IPS DF 4.7 (cell line): ENCODE results near the gene NALCN.
"Not testable (repeated sequence)": the region's sequence is repeated elsewhere in the genome, so short reads cannot be mapped to it uniquely, and the experiment has no call there.

Experiments used
- DNase-seq: peaks from one replicate; pipeline ENCODE4 v3.0.0-alpha.2; 2013; ENCODE audit warnings: low spot score; ENCODE audit errors: extremely low read depth

Gene NALCN

DNA sequence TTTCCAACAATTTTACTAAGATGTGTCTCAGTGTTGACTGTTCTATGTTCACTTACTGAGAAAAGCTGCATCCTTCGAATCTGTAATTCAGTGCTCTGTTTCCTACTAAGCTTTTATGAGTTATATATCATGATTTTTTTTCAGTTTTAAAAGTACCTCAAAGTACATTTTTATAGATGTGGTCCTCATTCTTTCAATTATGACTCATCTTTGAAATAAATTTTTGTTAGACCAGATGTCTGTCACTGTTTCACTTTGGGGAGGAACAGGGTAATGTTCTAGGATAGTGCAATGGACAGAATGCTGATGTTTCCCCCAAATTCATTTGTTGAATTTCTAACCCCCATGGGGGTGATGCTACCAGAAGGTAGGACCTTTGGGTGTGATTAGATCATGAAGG, 74.8 kb downstream of the NALCN start:
- no peak for DNase-seq

DNA sequence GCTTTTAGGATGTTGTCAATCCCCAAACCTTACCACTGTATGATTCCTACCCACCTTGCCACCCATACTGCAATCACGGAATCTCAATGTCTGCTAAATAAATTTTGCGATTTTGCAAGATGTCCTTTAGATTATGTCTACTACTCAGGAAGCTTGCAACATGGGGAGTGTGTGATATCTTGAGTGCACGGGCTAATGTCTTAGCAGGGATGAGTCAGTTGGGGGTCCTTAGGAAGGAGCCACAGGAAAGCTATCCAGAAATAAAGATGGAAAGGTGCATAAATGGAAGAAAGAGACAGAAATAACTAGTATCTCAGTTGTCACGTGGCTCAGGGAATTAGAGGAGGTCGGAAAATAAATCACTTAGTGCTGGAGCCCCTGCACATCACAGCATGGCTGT, 77.1 kb downstream of the NALCN start:
- no peak for DNase-seq

DNA sequence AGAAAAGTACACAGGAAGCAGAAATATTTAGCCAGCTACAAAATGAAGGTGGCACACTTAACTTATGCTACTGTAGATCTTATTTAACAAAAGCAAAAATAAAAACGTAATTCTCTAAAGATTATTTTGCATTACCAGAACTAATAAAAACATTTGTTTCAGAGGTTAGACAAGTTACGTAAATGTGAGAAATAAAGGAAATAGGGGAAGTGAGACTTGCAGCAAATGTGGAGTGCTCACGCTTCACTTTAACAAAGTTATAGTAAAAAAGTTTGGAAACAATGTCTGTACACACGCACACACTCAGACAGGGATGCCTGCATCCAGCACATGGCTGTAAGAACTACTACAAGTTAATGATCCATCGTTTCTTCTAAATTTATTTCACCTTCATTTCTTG, 83.7 kb downstream of the NALCN start:
- no peak for DNase-seq

DNA sequence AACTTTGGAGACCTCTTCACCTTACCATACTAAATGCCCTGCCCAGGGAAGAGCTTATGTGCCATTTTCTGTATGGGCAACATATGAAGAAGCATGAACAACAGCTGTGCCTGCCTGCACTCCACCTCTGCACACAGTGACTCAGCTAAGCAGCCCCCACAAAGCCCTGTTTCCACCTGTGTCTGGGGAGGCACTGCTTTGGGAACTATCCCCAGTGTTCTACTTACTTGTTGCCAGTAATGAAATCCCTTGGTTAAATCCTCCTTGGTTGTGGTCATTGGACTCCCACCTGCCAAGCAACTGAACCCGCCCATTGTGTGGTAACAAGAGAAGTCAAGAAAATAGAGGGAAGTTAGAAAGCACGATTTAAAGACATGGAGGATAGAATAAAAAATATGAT, 84.6 kb downstream of the NALCN start:
- DNase-seq, result no peak

DNA sequence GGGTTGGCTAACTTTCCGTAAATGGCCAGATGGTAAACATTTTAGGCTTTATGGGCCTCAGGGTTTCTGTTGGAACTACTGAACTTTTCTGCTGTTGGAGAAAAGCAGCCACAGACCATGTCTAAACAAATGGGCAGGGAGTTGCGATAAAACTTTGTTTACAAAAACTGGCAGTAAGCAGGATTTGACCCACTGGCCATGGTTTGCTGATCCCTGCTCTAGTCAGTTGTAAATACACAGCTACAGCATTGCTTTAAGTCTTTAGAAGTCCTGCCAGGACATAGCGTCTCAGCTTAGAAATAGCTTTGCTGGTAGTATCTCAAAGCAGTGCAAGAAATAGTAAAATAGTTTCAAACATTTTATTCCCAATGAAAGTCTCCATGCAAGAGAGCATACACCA, 88.4 kb downstream of the NALCN start:
- DNase-seq, result no peak

DNA sequence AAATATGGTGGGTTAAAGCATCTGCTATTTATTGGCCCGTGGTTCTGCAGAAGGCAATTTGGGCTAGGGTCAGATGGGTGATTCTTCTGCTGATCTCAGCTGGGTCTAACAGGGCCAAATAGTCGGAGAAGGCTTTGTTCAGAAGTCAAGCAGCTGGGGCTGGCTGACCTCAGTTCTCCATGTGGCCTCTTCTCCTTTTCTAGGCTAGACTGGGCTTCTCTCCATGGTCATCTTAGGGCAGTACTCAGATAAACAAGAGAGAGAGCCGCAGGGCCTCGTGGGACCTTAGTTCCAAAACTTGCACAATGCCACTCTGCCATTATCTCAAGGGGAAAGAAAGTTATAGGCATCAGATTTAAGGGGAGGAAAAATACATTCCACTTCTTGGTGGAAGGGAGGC, 89.6 kb downstream of the NALCN start:
- no peak for DNase-seq

DNA sequence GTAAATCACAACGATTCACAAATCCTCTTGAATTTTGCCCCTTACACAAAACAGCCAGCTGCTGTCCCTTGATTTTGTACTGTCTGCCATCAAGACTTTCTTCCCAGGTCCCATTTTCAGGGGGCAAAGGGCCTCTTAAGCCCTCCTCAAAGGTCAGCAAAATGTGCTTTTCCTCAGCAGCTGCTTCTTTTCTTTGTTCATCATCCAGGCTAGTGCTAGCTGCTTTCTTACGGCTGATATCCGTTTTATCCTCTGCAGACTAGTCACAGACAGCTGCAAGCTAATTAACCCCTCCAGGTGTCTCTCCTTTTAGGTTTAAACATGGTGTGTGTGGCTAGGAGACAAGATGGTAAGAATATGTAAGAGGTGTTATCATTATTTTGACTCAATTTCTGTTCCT, 90.9 kb downstream of the NALCN start:
- no peak for DNase-seq

DNA sequence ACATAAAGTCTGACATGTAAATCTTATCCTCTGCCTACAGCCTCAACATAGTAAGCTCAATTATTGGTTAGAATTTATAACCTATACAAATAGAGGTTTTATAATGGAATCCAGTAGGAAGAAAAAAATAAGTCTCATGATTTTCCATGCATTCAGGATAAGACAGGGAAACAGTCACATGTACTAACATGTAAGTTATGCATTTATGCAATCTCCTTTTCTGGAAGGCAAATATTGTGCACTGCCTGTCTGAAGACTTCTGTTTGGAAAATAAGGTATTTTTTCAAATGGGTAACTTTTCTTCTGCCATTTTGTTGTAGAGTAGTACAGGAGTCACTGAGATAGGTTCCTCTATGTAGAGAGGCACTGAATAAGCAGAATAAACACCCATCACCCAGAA, 92.7 kb downstream of the NALCN start:
- no peak for DNase-seq

DNA sequence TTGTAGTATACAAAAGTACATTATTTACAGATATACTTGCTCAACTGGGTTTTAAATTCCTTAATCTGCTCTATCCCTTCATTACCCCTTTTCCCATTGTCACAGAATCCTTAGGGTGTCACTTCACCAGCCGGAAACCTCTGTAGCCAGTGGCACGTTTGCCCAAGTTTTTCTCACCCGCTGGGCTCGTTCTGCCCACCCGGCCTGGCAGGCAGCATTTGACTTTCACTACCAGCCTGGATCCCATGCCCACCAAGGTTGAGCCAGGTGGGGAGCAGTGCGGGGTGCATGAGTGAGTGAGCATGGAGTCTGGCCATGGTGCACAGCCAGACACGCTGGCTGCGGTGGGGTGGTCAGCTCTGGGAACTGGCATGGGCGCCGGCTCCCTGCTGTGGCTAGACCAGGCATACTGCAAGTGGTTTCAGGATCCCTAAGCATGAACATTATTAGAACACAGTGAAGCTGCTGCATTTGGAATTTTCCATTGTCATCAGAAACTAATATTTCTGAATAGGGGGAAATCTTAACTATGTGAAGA, 98.3 kb downstream of the NALCN start:
- no peak for DNase-seq

DNA sequence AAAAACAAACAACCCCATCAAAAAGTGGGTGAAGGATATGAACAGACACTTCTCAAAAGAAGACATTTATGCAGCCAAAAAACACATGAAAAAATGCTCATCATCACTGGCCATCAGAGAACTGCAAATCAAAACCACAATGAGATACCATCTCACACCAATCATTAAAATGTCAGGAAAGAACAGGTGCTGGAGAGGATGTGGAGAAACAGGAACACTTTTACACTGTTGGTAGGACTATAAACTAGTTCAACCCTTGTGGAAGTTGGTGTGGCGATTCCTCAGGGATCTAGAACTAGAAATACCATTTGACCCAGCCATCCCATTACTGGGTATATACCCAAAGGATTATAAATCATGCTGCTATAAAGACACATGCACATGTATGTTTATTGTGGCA, 102.8 kb downstream of the NALCN start:
- DNase-seq, result not testable (repeated sequence)

DNA sequence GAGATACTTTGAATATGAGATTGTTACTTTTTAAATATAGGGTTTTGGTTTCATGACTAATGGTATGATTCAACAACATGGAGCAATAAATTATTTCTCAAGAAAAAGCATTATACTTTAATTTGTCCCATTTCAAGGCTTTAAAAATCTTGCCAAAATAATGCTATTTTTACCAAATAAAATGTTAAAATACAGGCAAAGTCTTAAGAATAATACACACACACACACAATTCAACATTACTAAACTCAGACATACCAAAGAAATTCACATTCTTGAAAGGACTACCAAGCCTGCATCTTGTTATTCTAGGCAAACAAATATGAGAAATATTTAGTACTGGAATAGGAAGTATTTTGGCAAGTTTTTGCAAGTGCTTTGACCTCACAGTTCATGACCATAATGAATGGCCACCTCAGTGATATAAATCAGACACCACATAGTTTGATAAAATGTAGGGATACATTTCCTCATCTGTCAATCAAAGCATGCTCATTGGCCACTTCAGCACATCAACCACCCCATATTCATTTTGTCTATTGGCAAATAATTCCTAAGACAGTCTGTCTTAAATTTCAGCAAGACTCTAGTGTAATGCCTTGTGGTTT, 107.2 kb downstream of the NALCN start:
- DNase-seq, result no peak

DNA sequence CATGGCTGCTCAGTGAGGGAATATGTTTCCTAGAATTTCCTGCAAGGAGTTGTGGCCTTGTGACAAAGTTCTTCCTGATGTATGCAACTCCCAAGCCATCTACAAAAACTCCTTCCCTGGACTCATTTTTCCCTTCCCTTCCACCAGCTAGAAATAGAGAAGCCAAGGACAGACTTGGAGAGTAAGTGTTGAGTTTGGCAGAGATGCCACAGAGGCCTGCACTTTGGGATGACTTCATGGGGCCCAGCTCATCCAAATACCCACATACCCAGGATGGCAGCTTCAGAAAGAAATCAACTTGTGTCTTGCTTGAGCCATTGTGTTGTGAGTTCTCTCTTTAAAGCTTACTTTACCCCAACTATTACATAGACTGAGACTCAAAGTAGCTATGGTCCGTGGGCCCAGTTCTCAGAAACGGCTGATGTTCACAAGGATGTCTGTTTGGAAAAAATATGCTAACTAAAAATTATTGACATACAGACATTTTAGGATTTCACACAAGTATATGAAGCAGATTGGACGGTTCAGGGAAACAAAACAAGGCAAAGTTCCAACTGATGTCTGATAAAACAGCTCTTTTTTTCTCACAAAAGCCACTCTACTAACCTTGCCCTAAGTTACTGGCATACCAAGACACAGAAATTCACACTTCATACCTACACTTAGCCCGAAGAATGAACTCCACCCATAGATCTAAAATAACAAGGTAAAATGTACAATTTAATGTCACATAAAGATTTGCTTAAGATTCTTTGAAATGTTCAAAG, 107.9 kb downstream of the NALCN start:
- DNase-seq, result no peak

DNA sequence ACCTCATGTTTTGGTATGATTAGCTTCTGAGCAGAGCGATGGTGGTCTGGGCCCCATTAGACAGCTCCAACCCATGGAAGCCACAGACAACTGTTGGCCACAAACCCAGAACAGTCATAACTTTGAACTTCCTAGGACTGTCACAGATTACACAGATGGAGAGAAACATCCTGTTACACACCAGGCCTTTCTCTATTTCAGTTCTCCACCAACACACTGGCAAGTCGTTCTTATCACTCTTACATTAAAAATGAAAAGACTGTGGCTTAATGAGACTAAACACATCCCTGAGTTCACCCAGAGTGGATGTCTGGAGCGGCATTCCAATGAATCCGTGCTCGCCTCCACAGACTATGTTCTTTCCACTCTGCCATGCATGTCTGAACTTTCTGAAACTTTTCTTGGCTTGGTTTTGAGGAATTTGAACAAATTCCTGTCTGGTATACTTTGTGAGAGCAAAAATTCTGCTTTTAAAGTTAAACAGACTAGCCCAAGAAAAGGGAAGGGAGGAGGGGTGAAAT, 109.1 kb downstream of the NALCN start:
- DNase-seq, result no peak

DNA sequence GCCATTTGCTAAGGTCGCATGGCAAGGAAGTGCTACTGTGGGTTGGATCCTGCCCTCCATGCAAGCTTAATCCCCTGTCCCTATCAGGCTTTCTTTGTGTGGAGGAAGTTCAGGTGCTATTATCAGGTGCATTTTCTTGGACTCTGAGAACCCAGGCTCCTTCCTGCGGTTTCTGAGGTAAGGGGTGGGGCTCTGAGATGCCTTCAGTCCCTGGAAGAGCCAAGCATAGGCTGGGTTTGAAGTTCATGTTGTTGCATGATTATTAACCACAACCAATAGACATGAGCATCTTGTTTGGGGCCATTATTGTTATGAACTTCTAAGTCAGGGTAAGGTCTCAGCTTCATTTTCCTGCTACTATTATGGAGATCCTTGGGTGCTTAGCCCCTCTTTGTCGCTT, 109.5 kb downstream of the NALCN start:
- no peak for DNase-seq

DNA sequence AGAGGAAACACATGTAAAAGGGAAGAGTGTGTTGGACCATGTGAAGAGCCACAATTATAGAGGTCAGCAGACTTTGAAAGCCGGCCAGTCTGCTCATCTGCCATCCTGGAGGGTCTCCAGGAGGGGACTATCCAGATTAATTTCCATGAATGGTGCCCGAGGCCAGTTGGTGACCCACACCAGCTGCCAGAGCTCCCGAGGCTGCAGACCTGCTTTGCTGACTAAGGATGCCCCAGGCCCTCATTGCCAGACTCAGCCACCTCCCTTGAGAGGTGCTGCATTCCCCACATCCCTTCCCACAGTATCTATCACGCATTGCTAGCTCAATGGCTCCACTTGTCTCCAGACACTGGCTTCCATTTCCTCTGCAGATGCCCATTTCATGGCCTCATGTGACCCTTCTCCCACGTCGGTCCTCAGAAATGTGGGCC, 110.3 kb downstream of the NALCN start:
- DNase-seq, result no peak

DNA sequence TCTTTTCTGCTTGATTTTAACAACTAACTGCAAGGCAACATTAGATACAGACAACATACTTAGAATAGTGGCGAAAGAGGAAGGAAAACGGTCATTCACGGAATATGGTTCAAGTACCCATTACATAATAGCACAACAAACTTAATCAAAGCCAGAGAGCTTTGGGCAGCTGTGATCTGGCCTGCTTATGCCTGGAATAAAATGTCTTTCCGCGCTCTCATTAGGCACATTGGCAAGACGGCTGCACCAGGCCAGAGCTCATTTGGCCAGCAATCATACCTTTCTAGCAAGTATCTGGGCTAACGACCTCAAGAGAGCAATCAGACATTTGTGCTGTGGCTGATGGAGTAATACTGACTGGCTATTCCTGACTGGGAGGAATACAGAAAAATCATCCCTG, 112.8 kb downstream of the NALCN start:
- DNase-seq, result no peak

DNA sequence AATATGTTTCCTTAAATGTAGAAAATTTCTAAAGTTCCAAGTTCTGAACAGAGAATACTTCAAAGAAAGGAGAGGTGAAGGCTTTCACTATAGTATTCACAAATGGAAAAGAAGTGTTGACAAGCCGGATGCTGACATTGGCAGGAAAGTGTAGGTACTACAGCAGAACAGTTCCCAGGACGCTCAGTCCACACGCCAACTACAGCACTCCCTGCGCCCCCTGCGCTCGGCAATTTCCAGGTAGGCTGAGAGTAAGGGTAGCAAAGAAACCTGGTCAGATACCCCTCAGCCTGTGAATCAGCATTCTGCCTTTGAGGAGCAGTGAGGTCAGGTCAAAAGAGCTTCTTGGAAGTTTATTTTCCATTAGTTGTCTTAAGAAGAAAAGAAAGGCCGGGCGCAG, 115.3 kb downstream of the NALCN start:
- DNase-seq, result no peak

DNA sequence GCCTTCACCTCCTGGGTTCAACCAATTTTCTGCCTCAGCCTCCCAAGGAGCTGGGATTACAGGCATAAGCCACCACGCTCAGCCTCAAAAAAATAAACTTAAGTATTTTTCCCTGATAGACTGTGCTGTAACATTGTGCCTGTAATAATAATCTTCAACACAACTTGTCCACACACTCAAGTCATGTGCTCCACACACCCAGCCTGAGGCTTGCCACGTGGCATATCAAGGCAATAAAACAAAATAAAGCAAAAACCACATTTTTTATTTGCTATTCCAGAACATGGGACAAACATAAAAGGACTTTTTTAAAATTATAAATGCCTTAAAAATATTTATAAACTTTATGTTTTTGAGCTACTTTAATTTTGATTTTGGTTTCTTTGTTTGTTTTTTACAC, 115.8 kb downstream of the NALCN start:
- DNase-seq, result no peak

DNA sequence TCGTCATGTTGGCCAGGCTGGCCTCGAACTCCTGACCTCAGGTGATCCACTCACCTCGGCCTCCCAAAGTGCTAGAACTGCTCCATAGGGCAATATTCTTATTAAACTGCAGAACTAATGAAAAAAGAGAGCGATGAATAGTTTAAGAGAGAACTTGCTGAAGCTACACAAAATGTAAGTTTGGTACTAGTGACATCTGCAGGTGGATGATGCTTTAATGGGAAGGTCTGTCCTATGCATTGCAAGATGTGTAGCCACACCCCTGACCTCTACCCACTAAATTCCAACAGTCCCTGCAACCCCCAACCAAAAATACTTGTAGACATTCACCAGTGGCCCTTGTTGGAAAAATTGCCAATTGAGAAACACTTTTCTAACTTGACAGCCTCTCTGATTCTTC, 117.8 kb downstream of the NALCN start:
- DNase-seq, result no peak

DNA sequence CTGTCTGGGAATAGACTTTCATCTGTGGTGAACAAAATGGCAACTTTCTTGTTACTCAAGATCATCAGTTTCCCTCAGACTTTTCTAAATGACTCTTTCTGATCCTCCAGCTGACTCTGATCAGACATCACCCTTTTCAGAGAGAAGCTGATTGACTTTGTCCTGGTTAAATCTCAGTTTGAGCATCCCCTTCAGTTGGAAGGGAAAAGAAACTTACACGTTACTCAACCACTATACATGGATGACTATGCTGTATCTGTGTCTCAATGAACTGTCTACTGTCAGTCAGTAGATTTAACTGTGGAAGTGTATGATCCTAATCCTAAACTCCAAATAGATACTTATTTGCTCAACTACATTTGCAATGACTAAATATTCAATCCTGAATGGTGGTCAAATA, 118.5 kb downstream of the NALCN start:
- no peak for DNase-seq

DNA sequence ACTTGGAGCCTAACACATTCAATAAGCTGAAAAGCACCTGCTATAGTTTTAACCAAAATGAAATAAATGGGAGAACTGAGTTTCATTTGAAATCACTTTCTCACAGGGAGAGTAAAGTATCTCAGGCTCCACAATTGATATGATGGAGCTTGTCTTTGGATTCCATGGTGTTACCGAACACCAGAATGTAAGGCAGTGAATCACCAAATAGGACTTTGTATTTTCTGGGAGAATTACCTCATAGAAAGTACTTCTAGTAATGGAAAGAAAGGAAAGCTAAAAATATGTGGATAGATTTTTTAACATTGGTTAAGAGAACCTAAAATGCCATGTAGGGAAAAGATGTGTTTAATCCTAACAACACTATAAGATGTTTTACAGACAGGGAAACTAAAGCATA, 123.6 kb downstream of the NALCN start:
- no peak for DNase-seq

DNA sequence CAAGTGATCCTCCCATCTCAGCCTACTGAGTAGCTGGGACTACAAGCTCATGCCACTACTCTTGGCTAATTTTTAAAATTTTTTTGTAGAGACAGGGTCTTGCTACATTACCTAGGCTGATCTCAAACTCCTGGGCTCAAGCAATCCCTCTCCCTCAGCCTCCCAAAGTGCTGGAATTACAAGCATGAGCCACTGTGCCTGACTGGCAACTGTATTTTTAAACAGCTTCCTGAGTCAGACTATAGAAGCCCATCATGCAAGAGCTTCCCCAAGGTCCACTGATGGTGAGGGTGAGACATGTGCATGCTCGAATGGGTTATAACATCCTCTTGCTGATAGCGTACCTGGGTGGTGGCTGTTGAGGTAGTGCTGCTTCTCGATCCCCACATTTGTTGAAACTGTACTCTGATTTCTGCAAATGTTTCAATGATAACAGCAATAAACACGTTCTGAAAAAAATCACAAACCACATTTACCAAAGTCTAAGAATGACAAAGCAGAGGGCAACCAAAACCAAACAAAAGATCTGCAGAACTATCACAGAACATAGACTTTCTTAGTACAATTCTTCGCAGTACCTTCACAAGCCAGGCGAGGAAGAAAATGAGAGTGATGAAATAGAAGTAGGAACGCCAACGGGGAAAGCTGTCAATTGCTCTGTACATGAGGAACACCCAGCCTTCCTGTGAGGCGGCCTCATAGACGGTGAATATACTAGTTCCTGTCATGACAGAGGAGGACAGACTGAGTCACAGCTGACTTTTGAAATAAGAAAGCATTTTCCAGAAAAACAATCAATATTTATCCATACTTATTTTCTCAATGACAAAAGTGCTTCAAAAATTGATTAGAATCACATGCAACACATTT, 124.4 kb downstream of the NALCN start:
- DNase-seq, result no peak
